ENCODE results near the gene HINT2. TPM values are rescaled to one million over a fixed set of nuclear protein-coding genes. Genes with fewer than 3 reads are reported as not detected.

HINT2 gene
- total RNA-seq, 1 experiment from 2014 or later, result 21.4 TPM

DNA sequence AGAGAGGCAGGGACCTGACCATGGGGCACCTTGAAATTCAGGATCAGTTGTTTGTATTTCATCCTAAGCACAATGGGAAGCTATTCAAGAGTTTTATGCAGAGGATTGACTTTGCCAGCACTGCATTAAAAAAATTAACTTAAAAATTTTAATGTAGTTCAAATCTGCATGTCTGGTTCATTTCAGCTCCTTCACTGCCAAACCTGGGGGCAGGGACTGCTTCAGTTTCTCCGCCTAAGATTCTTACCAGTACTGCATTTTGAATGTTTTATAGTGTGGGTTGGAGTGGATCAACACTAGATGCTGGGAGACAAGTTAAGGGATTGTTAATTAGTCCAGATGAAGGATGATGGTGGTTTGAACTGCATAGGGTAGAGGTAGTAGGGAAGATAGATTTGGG, 45.1 kb downstream of the HINT2 start:
- H3K9me3 ChIP-seq (replicated peaks), result no peaks in the 10 kb centered on the region
- no peaks in the 10 kb centered on the region for H3K36me3 ChIP-seq
- no peaks in the 10 kb centered on the region for H3K4me1 ChIP-seq (replicated peaks)
- no peak overlapping the region for H3K4me3 ChIP-seq
- DNase-seq (ENCODE audit: low read depth in 1 of 2, low spot score in 2 of 2), result no peak
- no peaks in the 10 kb centered on the region for H3K27me3 ChIP-seq (replicated peaks)
- no peak overlapping the region for H3K27ac ChIP-seq

- no peak overlapping the region for H3K4me3 ChIP-seq
- H3K9me3 ChIP-seq (replicated peaks), result no peaks in the 10 kb centered on the region
- no peaks in the 10 kb centered on the region for H3K36me3 ChIP-seq
- H3K4me1 ChIP-seq (replicated peaks), result no peaks in the 10 kb centered on the region
- no peak overlapping the region for H3K27ac ChIP-seq
- no peaks in the 10 kb centered on the region for H3K27me3 ChIP-seq (replicated peaks)
- no peak for DNase-seq (ENCODE audit: low read depth in 1 of 2, low spot score in 2 of 2)
Observed at GRCh38 chr9:35767458-35767857, 47.4 kb downstream of the HINT2 start.

DNA sequence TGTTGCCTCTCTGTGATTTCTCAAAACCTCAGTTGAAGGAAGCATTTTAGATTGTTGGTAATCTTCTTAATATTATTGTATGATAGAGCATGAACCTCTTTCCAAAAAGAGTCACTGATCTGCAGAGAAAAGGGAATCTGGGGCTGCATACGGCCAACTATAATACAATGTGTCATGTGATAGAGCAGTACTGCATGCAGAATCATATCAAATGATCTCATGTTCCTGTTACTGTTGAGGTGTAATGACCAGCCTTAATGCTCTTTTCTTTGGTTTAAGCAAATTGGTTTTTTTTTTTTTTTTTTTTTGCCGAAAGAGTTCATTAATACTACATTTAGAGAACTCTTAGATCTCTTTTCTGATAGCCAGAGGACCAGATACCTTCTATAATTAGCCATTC, 47.8 kb downstream of the HINT2 start:
- Histone ChIP-seq H3K9me3 (replicated peaks) (no peaks in the 10 kb centered on the region), H3K27ac (no peak overlapping the region), H3K36me3 (no peaks in the 10 kb centered on the region), H3K4me3 (no peak overlapping the region), H3K27me3 (replicated peaks) (no peaks in the 10 kb centered on the region), H3K4me1 (replicated peaks) (no peaks in the 10 kb centered on the region)
- no peak for DNase-seq (ENCODE audit: low read depth in 1 of 2, low spot score in 2 of 2)

DNA sequence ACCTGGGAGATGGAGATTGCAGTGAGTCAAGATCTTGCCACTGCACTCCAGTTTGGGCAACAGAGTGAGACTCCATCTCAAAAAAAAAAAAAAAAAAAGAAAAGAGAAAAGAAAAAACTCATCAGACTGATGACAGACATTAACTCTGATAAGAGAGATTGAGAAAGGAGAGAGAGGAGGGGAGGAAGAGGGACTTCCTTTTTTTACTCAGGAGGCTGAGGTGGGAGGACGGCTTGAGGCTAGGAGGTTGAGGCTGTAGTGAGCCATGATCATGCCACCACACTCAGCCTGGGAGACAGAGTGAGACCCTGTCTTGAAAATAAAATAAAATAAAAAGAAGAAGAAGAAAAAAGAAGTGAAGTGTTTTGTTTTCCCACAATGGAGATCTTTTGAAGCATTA, 51.0 kb downstream of the HINT2 start:
- Histone ChIP-seq H3K36me3 (no peaks in the 10 kb centered on the region), H3K4me3 (no peak overlapping the region), H3K27me3 (replicated peaks) (no peaks in the 10 kb centered on the region), H3K4me1 (replicated peaks) (no peaks in the 10 kb centered on the region), H3K9me3 (replicated peaks) (no peaks in the 10 kb centered on the region), H3K27ac (no peak overlapping the region)
- DNase-seq (ENCODE audit: low read depth in 1 of 2, low spot score in 2 of 2), result no peak

DNA sequence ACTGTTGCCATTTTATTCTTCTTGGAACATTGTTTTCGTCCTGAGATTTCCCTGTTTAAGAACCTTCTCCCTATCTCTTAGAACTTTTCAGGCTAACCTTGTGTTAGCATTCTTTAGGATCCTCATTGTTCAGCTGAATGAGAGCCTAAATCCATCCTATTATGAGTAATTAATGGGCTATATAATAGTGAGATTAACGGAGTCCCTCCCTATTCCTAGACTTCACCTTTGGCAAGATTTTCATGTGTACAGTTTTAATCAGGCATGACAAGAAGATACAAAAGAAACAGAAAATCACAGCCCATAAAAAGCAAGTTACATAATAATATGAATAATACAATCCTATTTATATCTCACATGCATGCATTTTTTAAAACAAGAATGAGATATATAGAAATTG, 51.7 kb downstream of the HINT2 start:
- no peaks in the 10 kb centered on the region for H3K27me3 ChIP-seq (replicated peaks)
- no peak overlapping the region for H3K27ac ChIP-seq
- no peaks in the 10 kb centered on the region for H3K4me1 ChIP-seq (replicated peaks)
- no peak overlapping the region for H3K4me3 ChIP-seq
- H3K9me3 ChIP-seq (replicated peaks), result no peaks in the 10 kb centered on the region
- no peaks in the 10 kb centered on the region for H3K36me3 ChIP-seq
- DNase-seq (ENCODE audit: low read depth in 1 of 2, low spot score in 2 of 2), result no peak

Other genes with a start within 250 kb of the HINT2 start
- gene TESK1, start 209.8 kb downstream of the HINT2 start, total RNA-seq (2014; rRNA removed; shearing (Covaris generic)), result 1.2 and 5.2 TPM in 2 replicates
- not detected in 2 replicates for gene CD72, start 196.6 kb downstream of the HINT2 start, total RNA-seq (2014; rRNA removed; shearing (Covaris generic))
- not detected in 2 replicates for gene SIT1, start 164.1 kb downstream of the HINT2 start, total RNA-seq (2014; rRNA removed; shearing (Covaris generic))
- gene RMRP, start 157.0 kb downstream of the HINT2 start, total RNA-seq (2014; rRNA removed; shearing (Covaris generic)), result 432 and 826 TPM in 2 replicates
- gene CCDC107, start 156.8 kb downstream of the HINT2 start, total RNA-seq (2014; rRNA removed; shearing (Covaris generic)), result 2.8 and 7.9 TPM in 2 replicates
- 0.41 and 1.9 TPM in 2 replicates for gene ARHGEF39, start 149.8 kb downstream of the HINT2 start, total RNA-seq (2014; rRNA removed; shearing (Covaris generic))
- gene CA9, start 141.1 kb downstream of the HINT2 start, total RNA-seq (2014; rRNA removed; shearing (Covaris generic)), result not detected in 2 replicates
- 823 and 1,421 TPM in 2 replicates for gene TPM2, start 125.1 kb downstream of the HINT2 start, total RNA-seq (2014; rRNA removed; shearing (Covaris generic))
- 137 and 213 TPM in 2 replicates for gene TLN1, start 82.8 kb downstream of the HINT2 start, total RNA-seq (2014; rRNA removed; shearing (Covaris generic))
- gene CREB3, start 82.4 kb downstream of the HINT2 start, total RNA-seq (2014; rRNA removed; shearing (Covaris generic)), result 39.2 and 86.7 TPM in 2 replicates
- 15.5 and 16.0 TPM in 2 replicates for gene GBA2, start 65.8 kb downstream of the HINT2 start, total RNA-seq (2014; rRNA removed; shearing (Covaris generic))
- 5.2 and 7.4 TPM in 2 replicates for gene RGP1, start 65.8 kb downstream of the HINT2 start, total RNA-seq (2014; rRNA removed; shearing (Covaris generic))
- not detected in 2 replicates for gene MSMP, start 60.8 kb downstream of the HINT2 start, total RNA-seq (2014; rRNA removed; shearing (Covaris generic))
- gene NPR2, start 23.5 kb downstream of the HINT2 start, total RNA-seq (2014; rRNA removed; shearing (Covaris generic)), result 1.5 and 3.9 TPM in 2 replicates
- 0.13 TPM in 1 of 2 replicates, not detected in the other for gene SPAG8, start 2.8 kb downstream of the HINT2 start, total RNA-seq (2014; rRNA removed; shearing (Covaris generic))
- gene FAM221B, start 13.7 kb upstream of the HINT2 start, total RNA-seq (2014; rRNA removed; shearing (Covaris generic)), result not detected in 2 replicates
- gene TMEM8B, start 14.2 kb upstream of the HINT2 start, total RNA-seq (2014; rRNA removed; shearing (Covaris generic)), result 1.4 and 2.8 TPM in 2 replicates
- not detected in 2 replicates for gene OR13J1, start 55.4 kb upstream of the HINT2 start, total RNA-seq (2014; rRNA removed; shearing (Covaris generic))
- 0.63 TPM in 1 of 2 replicates, not detected in the other for gene HRCT1, start 91.2 kb upstream of the HINT2 start, total RNA-seq (2014; rRNA removed; shearing (Covaris generic))
- not detected in 2 replicates for gene SPAAR, start 94.4 kb upstream of the HINT2 start, total RNA-seq (2014; rRNA removed; shearing (Covaris generic))
- gene OR2S2, start 143.1 kb upstream of the HINT2 start, total RNA-seq (2014; rRNA removed; shearing (Covaris generic)), result not detected in 2 replicates
- 10.2 and 13.9 TPM in 2 replicates for gene RECK, start 221.9 kb upstream of the HINT2 start, total RNA-seq (2014; rRNA removed; shearing (Covaris generic))

Measured in SJSA1 (cell line).